T-cell (primary cell): Measurements from ENCODE around the gene COL8A1. TPM values are rescaled to one million over a fixed set of nuclear protein-coding genes. Genes with fewer than 3 reads are reported as not detected.

Experiments used
- ATAC-seq, 4 experiments: fragments of 200-7000 bp in 3 of 4; fragments of 150-1000 bp in 1 of 4; cut with Tn5 transposase; replicated peaks in 1 of 4; 1 replicate in 3 of 4; 2 replicates in 1 of 4; pipeline ENCODE4 v1.10.0; 2021; ENCODE audit warnings: moderate library complexity in 3 of 4, mild to moderate bottlenecking in 2 of 4, moderate number of reproducible peaks in 1 of 4
- CTCF ChIA-PET, 2 donors: fragments of 300-600 bp; sonication (Branson Sonifier 250); formaldehyde crosslinking; loops; one replicate each; lab custom pipeline; 2022; ENCODE audit warnings: antibody characterized with exemption in 2 of 2; lab: Charles Lee
- POLR2A ChIA-PET, 2 donors: fragments of 300-600 bp; sonication (Branson Sonifier 250); formaldehyde crosslinking; loops; one replicate each; lab custom pipeline; 2022; ENCODE audit warnings: antibody characterized with exemption in 2 of 2; lab: Charles Lee
- DNase-seq, 35 experiments: peaks; one replicate each; pipeline versions ENCODE4 v3.0.0 to v3.0.0-alpha.2; 2013 to 2023
- H3K27ac ChIP-seq: one replicate; pipeline ENCODE4 v1.5.1; 2013; ENCODE audit warnings: low read length
- H3K27me3 ChIP-seq, 2 experiments: replicated peaks in 1 of 2; 1 replicate in 1 of 2; 2 replicates in 1 of 2; pipeline versions ENCODE4 v1.6.1 to v1.7.0; 2013; ENCODE audit warnings: low read length in 1 of 2, mixed read lengths in 1 of 2; ENCODE audit not compliant: control insufficient read depth in 2 of 2, insufficient read depth in 2 of 2; ENCODE audit errors: extremely low read depth in 1 of 2
- H3K36me3 ChIP-seq, 2 donors: 1 replicate in 1 of 2; 2 replicates in 1 of 2; pipeline versions ENCODE4 v1.6.1 to v1.7.0; 2013; ENCODE audit warnings: low read length in 1 of 2; ENCODE audit not compliant: control insufficient read depth in 2 of 2, insufficient read depth in 1 of 2; ENCODE audit errors: extremely low read depth in 1 of 2
- H3K4me1 ChIP-seq, 2 experiments: 1 replicate in 1 of 2; 2 replicates in 1 of 2; pipeline versions ENCODE4 v1.6.1 to v1.7.0; 2013; ENCODE audit warnings: low read length in 2 of 2, mixed read lengths in 1 of 2; ENCODE audit not compliant: insufficient read depth in 2 of 2, control insufficient read depth in 1 of 2; ENCODE audit errors: extremely low read depth in 1 of 2
- H3K4me3 ChIP-seq, 2 donors: 1 replicate in 1 of 2; 2 replicates in 1 of 2; pipeline versions ENCODE4 v1.5.1 to v1.7.0; 2013; ENCODE audit warnings: mild to moderate bottlenecking in 2 of 2, low read length in 1 of 2, moderate library complexity in 1 of 2; ENCODE audit not compliant: control insufficient read depth in 1 of 2; ENCODE audit errors: extremely low read depth in 1 of 2
- H3K9me3 ChIP-seq: 2 replicates; pipeline ENCODE4 v1.7.0; 2013
- H3K27ac Mint-ChIP-seq, 2 donors: one replicate each; pipeline ENCODE4 v1.8.0; 2020 to 2021; ENCODE audit warnings: mild to moderate bottlenecking in 2 of 2, mixed read lengths in 2 of 2
- H3K27me3 Mint-ChIP-seq, 2 donors: one replicate each; pipeline ENCODE4 v1.8.0; 2021 to 2022; ENCODE audit warnings: mixed read lengths in 2 of 2
- H3K36me3 Mint-ChIP-seq: one replicate; pipeline ENCODE4 v1.8.0; 2021; ENCODE audit warnings: mixed read lengths
- H3K4me1 Mint-ChIP-seq, 3 donors: one replicate each; pipeline ENCODE4 v1.8.0; 2020 to 2022; ENCODE audit warnings: mixed read lengths in 3 of 3, mild to moderate bottlenecking in 1 of 3
- H3K4me3 Mint-ChIP-seq, 3 donors: one replicate each; pipeline ENCODE4 v1.8.0; 2020 to 2022; ENCODE audit warnings: mild to moderate bottlenecking in 3 of 3, mixed read lengths in 3 of 3, moderate library complexity in 3 of 3
- H3K9me3 Mint-ChIP-seq, 3 donors: one replicate each; pipeline ENCODE4 v1.8.0; 2020 to 2022; ENCODE audit warnings: mixed read lengths in 3 of 3
- WGBS: methylation state at CpG from one replicate; pipeline ENCODE4 v1.1.5; 2013; ENCODE audit warnings: missing lambda C conversion rate; ENCODE audit not compliant: insufficient coverage; 5-methylcytosine and 5-hydroxymethylcytosine counted together
- total RNA-seq, 35 experiments: library from RNA in 6 of 35; stranded (reverse) in 6 of 35; fragments of 120-200 nt in 1 of 35; gene quantifications; one replicate each; pipeline versions ENCODE4 v1.2.1 to v1.2.4 and lab custom pipeline; 2013 to 2026

Gene COL8A1
- total RNA-seq, 5 donors from 2014 or later (not counting 1 experiment from before 2014, with no cell fraction given), result 0.12 to 0.36 (median 0.15) TPM

DNA sequence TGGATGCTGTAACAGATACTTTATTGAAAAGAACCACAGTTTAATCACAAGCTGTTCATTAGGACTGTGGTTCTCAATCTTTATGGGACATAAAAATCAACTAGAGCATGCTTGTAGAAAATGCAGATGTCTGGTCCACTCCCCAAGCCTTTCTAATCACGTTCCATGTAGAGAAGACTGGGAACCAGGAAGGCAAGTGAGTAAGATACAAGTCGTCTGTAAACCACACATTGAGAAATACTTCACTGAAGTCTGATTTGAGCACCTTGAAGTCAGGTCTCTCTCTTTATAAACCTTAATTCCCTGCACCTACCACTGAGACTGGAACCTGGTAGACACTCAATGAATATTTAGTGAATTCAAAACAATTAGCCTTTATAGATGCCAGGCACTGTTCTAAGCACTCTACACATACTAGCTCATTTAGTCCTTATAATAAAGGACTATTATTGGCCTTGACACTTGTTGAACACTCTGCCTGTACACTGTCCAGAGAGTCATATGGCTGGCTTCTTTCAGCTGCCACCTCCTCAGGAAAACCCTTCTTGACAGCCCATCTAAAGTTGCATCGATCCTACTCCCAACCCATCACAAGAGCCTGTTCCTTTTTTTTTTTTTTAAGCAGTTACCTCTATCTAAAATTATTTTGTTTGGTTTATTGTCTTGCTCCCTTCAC lies 120.2 kb downstream of the COL8A1 start:
- Histone ChIP-seq H3K9me3 (no peaks in the 10 kb centered on the region), H3K4me3 (no peak overlapping the region), H3K27ac (no peak overlapping the region), H3K36me3 (no peaks in the 10 kb centered on the region), H3K4me1 (no peaks in the 10 kb centered on the region), H3K27me3 (no peaks in the 10 kb centered on the region)
- Mint-ChIP-seq H3K4me1 (no peaks in the 10 kb centered on the region), H3K27me3 (peaks cover 13 to 34% of the 10 kb centered on the region in 2 donors), H3K36me3 (no peaks in the 10 kb centered on the region), H3K9me3 (no peaks in the 10 kb centered on the region), H3K27ac (no peak overlapping the region), H3K4me3 (no peak overlapping the region)
- DNase-seq, result no peak
- ChIA-PET CTCF (interaction anchor here (0.6 to 1.4 kb wide), 4 partner anchors 10 to 1417 kb away, joined by 3 to 4 read pairs (median 4); no protein-coding TSS in a partner anchor), POLR2A (interaction anchor here (0.6 to 0.7 kb wide), 2 partner anchors 1144 to 1752 kb away, joined by 4 read pairs; no protein-coding TSS in a partner anchor)
- ATAC-seq, result no peak
- no CpG with 5 or more reads among the region's 3 CpGs for WGBS

- no peaks in the 10 kb centered on the region for H3K36me3 Mint-ChIP-seq
These were observed 121.6 kb downstream of the COL8A1 start for GRCh38 chr3:99760031-99760430.

GRCh38 chr3:99760629-99761028 lies 122.2 kb downstream of the COL8A1 start:
- no peak overlapping the region for H3K4me3 ChIP-seq
- H3K4me1 Mint-ChIP-seq, result no peaks in the 10 kb centered on the region

More at GRCh38 chr3:99760031-99760430, 121.6 kb downstream of the COL8A1 start:
- H3K4me1 Mint-ChIP-seq, result no peaks in the 10 kb centered on the region
- DNase-seq (no peak), ATAC-seq (no peak)
- H3K27me3 Mint-ChIP-seq, result peaks cover 13 to 30% of the 10 kb centered on the region in 2 donors
- H3K9me3 ChIP-seq, result no peaks in the 10 kb centered on the region
- H3K36me3 ChIP-seq, result no peaks in the 10 kb centered on the region
- ChIA-PET CTCF (interaction anchor here in 1 of 2 donors (1.1 kb wide), 1 partner anchor 8 kb away, joined by 4 read pairs; no protein-coding TSS in a partner anchor), POLR2A (no interaction called here)
- H3K27me3 ChIP-seq, result no peaks in the 10 kb centered on the region
- H3K27ac Mint-ChIP-seq, result no peak overlapping the region
- no peak overlapping the region for H3K4me3 Mint-ChIP-seq
- no peak overlapping the region for H3K27ac ChIP-seq
- H3K9me3 Mint-ChIP-seq, result no peaks in the 10 kb centered on the region
- no peaks in the 10 kb centered on the region for H3K4me1 ChIP-seq
- H3K4me3 ChIP-seq, result no peak overlapping the region
- WGBS, result no CpG with 5 or more reads among the region's 1 CpG

DNA sequence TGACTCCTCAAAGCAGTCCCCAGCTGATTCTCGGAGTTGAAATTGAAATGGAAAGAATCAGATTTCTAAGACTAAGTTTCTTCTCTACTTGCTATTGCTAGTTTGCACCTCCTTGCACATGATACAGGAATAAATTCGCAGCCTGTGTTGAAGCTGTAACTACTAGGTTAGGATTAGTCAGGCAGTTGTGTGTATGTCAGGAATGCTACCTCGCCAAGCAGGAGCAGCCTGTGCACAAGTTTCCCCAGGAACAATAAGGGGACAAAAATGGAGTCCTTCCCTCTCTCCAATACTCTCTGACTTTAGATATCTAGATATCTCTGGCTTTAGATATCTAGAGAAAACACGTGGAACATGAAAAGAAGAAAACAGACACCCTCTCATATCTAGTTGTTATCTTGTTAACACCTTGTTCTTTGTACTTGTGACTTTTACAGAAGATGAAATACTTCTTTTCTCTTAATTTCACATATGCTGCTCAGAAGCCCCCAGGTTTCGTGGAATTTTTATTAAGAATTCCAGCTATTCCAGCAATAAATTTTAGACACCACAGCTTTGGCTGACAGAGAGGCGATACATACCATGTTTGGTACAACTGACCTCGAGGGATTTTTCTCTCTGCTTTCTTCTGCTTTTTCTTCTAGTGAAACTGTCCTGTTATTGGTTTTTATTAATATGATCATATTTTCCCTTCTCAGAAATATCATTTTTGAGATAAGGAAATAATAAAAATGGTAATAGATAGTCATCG lies 123.2 kb downstream of the COL8A1 start:
- H3K27ac ChIP-seq, result no peak overlapping the region
- H3K9me3 ChIP-seq, result no peaks in the 10 kb centered on the region
- Mint-ChIP-seq H3K4me3 (no peak overlapping the region), H3K27ac (no peak overlapping the region), H3K27me3 (peaks cover 13 to 26% of the 10 kb centered on the region in 2 donors), H3K4me1 (no peaks in the 10 kb centered on the region), H3K36me3 (no peaks in the 10 kb centered on the region), H3K9me3 (no peaks in the 10 kb centered on the region)
- ChIA-PET POLR2A (no interaction called here), CTCF (no interaction called here)
- no CpG with 5 or more reads among the region's 8 CpGs for WGBS
- H3K4me1 ChIP-seq, result no peaks in the 10 kb centered on the region
- H3K4me3 ChIP-seq, result no peak overlapping the region
- DNase-seq (no peak), ATAC-seq (no peak)
- H3K27me3 ChIP-seq, result no peaks in the 10 kb centered on the region
- no peaks in the 10 kb centered on the region for H3K36me3 ChIP-seq

More at GRCh38 chr3:99760629-99761028, 122.2 kb downstream of the COL8A1 start:
- H3K27me3 Mint-ChIP-seq, result peaks cover 13 to 28% of the 10 kb centered on the region in 2 donors
- no peak overlapping the region for H3K27ac Mint-ChIP-seq
- no peak for ATAC-seq
- DNase-seq, result no peak
- ChIA-PET POLR2A (no interaction called here), CTCF (no interaction called here)
- H3K4me3 Mint-ChIP-seq, result no peak overlapping the region
- WGBS, result no CpG with 5 or more reads among the region's 2 CpGs
- H3K9me3 ChIP-seq, result no peaks in the 10 kb centered on the region
- no peaks in the 10 kb centered on the region for H3K27me3 ChIP-seq
- H3K4me1 ChIP-seq, result no peaks in the 10 kb centered on the region
- no peaks in the 10 kb centered on the region for H3K36me3 ChIP-seq
- no peaks in the 10 kb centered on the region for H3K36me3 Mint-ChIP-seq
- H3K9me3 Mint-ChIP-seq, result no peaks in the 10 kb centered on the region
- no peak overlapping the region for H3K27ac ChIP-seq

DNA sequence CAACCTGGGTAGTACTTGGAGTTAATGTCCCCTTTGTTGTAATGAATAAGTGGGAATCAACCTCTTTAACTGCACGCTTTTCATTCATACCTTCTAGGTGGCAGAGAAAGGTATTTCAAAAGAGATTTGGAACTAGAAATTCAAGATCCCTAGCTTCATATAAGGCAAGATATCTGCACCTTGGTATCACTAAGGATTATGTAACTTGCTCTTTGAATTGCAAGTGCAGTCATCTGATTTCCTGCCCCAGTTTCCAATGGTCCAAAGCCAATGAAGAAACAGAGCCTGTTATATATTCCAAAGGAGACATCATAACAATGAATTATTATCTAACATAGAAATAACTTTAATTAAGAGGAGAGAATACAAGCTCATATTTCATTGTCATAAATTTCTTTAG lies 124.5 kb downstream of the COL8A1 start:
- POLR2A ChIA-PET, result no interaction called here
- Histone ChIP-seq H3K27ac (no peak overlapping the region), H3K4me1 (no peaks in the 10 kb centered on the region), H3K4me3 (no peak overlapping the region), H3K27me3 (no peaks in the 10 kb centered on the region), H3K36me3 (no peaks in the 10 kb centered on the region), H3K9me3 (no peaks in the 10 kb centered on the region)
- CTCF ChIA-PET, result no interaction called here
- H3K9me3 Mint-ChIP-seq, result no peaks in the 10 kb centered on the region
- DNase-seq (no peak), ATAC-seq (no peak)
- WGBS, result no CpG with 5 or more reads among the region's 1 CpG
- no peak overlapping the region for H3K27ac Mint-ChIP-seq
- no peak overlapping the region for H3K4me3 Mint-ChIP-seq
- no peaks in the 10 kb centered on the region for H3K4me1 Mint-ChIP-seq
- peaks cover 13 to 22% of the 10 kb centered on the region in 2 donors for H3K27me3 Mint-ChIP-seq
- no peaks in the 10 kb centered on the region for H3K36me3 Mint-ChIP-seq

DNA sequence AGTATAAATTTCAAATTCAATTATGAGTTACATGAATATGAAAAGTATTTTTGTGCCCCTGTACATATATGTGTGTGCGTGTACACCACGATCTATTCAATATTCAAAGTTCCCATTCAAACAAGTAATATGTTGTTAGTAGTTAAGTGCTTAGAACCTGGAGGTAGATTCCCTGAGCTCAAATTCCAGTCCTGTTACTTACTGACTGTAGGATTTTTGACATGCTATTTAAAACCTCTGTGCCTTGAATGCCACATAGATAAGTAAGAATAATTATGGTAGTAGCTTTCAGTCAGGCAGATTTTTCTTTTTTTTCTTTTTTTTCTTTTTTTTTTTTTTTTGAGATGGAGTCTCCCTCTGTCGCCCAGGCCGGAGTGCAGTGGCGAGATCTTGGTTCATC lies 126.0 kb downstream of the COL8A1 start:
- ChIA-PET CTCF (interaction anchor here (0.6 to 1.1 kb wide), 2 partner anchors 11 to 265 kb away, joined by 3 read pairs; no protein-coding TSS in a partner anchor), POLR2A (interaction anchor here in 1 of 2 donors (0.6 kb wide), 1 partner anchor 358 kb away, joined by 8 read pairs; no protein-coding TSS in a partner anchor)
- Histone ChIP-seq H3K27me3 (no peaks in the 10 kb centered on the region), H3K4me3 (no peak overlapping the region), H3K36me3 (no peaks in the 10 kb centered on the region), H3K27ac (no peak overlapping the region), H3K4me1 (no peaks in the 10 kb centered on the region), H3K9me3 (no peaks in the 10 kb centered on the region)
- ATAC-seq (no peak), DNase-seq (no peak)
- H3K9me3 Mint-ChIP-seq, result no peaks in the 10 kb centered on the region
- no peaks in the 10 kb centered on the region for H3K36me3 Mint-ChIP-seq
- WGBS, result no CpG with 5 or more reads among the region's 5 CpGs
- H3K4me1 Mint-ChIP-seq, result no peaks in the 10 kb centered on the region
- no peak overlapping the region for H3K27ac Mint-ChIP-seq
- peaks cover 8 to 14% of the 10 kb centered on the region in 2 donors for H3K27me3 Mint-ChIP-seq
- no peak overlapping the region for H3K4me3 Mint-ChIP-seq
